HepG2 (cell line): ENCODE measurements around the gene FAM89B. TPM values are rescaled to one million over a fixed set of nuclear protein-coding genes. Genes with fewer than 3 reads are reported as not detected.

Experiments used
- ATAC-seq: fragments of 200-7000 bp; cut with Tn5 transposase; 3 replicates; pipeline ENCODE4 v1.9.1; 2020; ENCODE audit warnings: mild to moderate bottlenecking, moderate library complexity
- Bru-seq: library from RNA; stranded (reverse); fragments of 400-500 nt; gene quantifications from one replicate; lab custom pipeline; 2021; lab: Mats Ljungman, UMichigan
- BruChase-seq, 2 experiments: library from RNA; stranded (reverse); fragments of 400-500 nt; gene quantifications; one replicate each; lab custom pipeline; 2021; lab: Mats Ljungman, UMichigan
- BruUV-seq: library from RNA; stranded (reverse); fragments of 400-500 nt; replicated peaks from 2 replicates; lab custom pipeline; 2021; lab: Mats Ljungman, UMichigan
- CTCF ChIA-PET: fragments of 300-600 bp; formaldehyde crosslinking; extraction: SDS; loops from one replicate; lab custom pipeline; 2021; ENCODE audit warnings: low total read pairs, inconsistent platforms, low intra/inter-chr PET ratio; lab: Yijun Ruan, JAX
- POLR2A ChIA-PET: fragments of 350-600 bp; sonication (Branson Sonifier 250); formaldehyde crosslinking; loops from one replicate; lab custom pipeline; 2020; ENCODE audit warnings: antibody characterized with exemption, inconsistent platforms; lab: Yijun Ruan, JAX
- DNase-seq: peaks from one replicate; pipeline ENCODE4 v3.0.0-alpha.2; 2015; ENCODE audit warnings: low spot score
- FAIRE-seq: peaks from 3 replicates; lab custom pipeline; 2011; peaks lifted over from hg19 to GRCh38; lab: Jason Lieb, UNC
- H2AFZ ChIP-seq: one replicate; pipeline ENCODE4 v1.6.1; 2011; ENCODE audit warnings: low read length, inconsistent platforms
- H3K27ac ChIP-seq: fragments of 300-600 bp; 3 replicates; pipeline ENCODE4 v1.8.0; 2011; ENCODE audit warnings: mixed run types, mild to moderate bottlenecking, mixed read lengths, low read length, inconsistent platforms; ENCODE audit not compliant: insufficient read depth; ENCODE audit errors: extremely low read length
- H3K27me3 ChIP-seq, 2 experiments: fragments of 200-600 bp in 1 of 2; 2 replicates in 1 of 2; 3 replicates in 1 of 2; pipeline versions ENCODE4 v1.6.0 to v1.8.0; 2011; ENCODE audit warnings: low read length in 2 of 2, mild to moderate bottlenecking in 2 of 2, moderate library complexity in 2 of 2, inconsistent platforms in 1 of 2; ENCODE audit not compliant: insufficient read depth in 2 of 2, control insufficient read depth in 1 of 2
- H3K36me3 ChIP-seq, 2 experiments: fragments of 200-600 bp in 1 of 2; replicated peaks in 1 of 2; 2 replicates in 1 of 2; 3 replicates in 1 of 2; pipeline versions ENCODE4 v1.5.1 to v1.8.0; 2011; ENCODE audit warnings: low read length in 2 of 2, inconsistent platforms in 1 of 2; ENCODE audit not compliant: insufficient read depth in 2 of 2, control insufficient read depth in 1 of 2
- H3K4me1 ChIP-seq: 2 replicates; pipeline ENCODE4 v1.5.1; 2012; ENCODE audit warnings: low read length, inconsistent platforms; ENCODE audit not compliant: insufficient read depth
- H3K4me2 ChIP-seq: 2 replicates; pipeline ENCODE4 v1.6.0; 2011; ENCODE audit warnings: low read depth, low read length, inconsistent platforms
- H3K4me3 ChIP-seq, 3 experiments: fragments of 200-600 bp in 1 of 3; sonication (generic), shearing (Covaris generic) in 1 of 3; replicated peaks in 1 of 3; 2 replicates each; pipeline ENCODE4 v1.5.1; 2011 to 2016; ENCODE audit warnings: low read length in 3 of 3, inconsistent platforms in 2 of 3, low read depth in 2 of 3, mild to moderate bottlenecking in 2 of 3, control low read depth in 1 of 3, mixed read lengths in 1 of 3; ENCODE audit not compliant: insufficient read depth in 1 of 3
- H3K79me2 ChIP-seq: one replicate; pipeline ENCODE4 v1.6.1; 2011; ENCODE audit warnings: low read length, inconsistent platforms; ENCODE audit not compliant: insufficient read depth
- H3K9ac ChIP-seq: 2 replicates; pipeline ENCODE4 v1.6.0; 2011; ENCODE audit warnings: mild to moderate bottlenecking, low read depth, low read length, inconsistent platforms; ENCODE audit not compliant: insufficient read depth
- H3K9me3 ChIP-seq: 2 replicates; pipeline ENCODE4 v1.5.1; 2012; ENCODE audit warnings: mild to moderate bottlenecking, low read length
- H4K20me1 ChIP-seq: 2 replicates; pipeline ENCODE4 v1.6.0; 2011; ENCODE audit warnings: inconsistent platforms, mild to moderate bottlenecking, low read length, moderate library complexity; ENCODE audit not compliant: insufficient read depth
- HNRNPLL ChIP-seq: fragments of 200-400 bp; formaldehyde crosslinking; IDR thresholded peaks from 2 replicates; pipeline ENCODE4 v1.6.1; 2017; ENCODE audit warnings: mild to moderate bottlenecking, low read depth, low read length; ENCODE audit not compliant: poor library complexity, severe bottlenecking
- MEIS2 ChIP-seq: sonication (generic); formaldehyde crosslinking; IDR thresholded peaks from 2 replicates; pipeline ENCODE4 v1.9.0; 2021; ENCODE audit warnings: mild to moderate bottlenecking, missing genetic modification reagents
- RBFOX2 ChIP-seq: fragments of 200-400 bp; formaldehyde crosslinking; IDR thresholded peaks from 2 replicates; pipeline ENCODE4 v1.6.1; 2017; ENCODE audit warnings: low read depth, mild to moderate bottlenecking, low read length
- ZFX ChIP-seq: sonication (generic); formaldehyde crosslinking; IDR thresholded peaks from 2 replicates; pipeline ENCODE4 v1.4.0; 2020; ENCODE audit warnings: mild to moderate bottlenecking, low read depth, missing genetic modification reagents, moderate library complexity
- ZFY ChIP-seq: sonication (generic); formaldehyde crosslinking; IDR thresholded peaks from 2 replicates; pipeline ENCODE4 v1.4.0; 2020; ENCODE audit warnings: missing genetic modification reagents
- ZNF326 ChIP-seq: sonication (generic); formaldehyde crosslinking; IDR thresholded peaks from 2 replicates; pipeline ENCODE4 v1.4.0; 2020; ENCODE audit warnings: missing genetic modification reagents, borderline replicate concordance
- WGBS: methylation state at CpG from one replicate; pipeline ENCODE4 v1.1.6; 2017; ENCODE audit warnings: low lambda C conversion rate; 5-methylcytosine and 5-hydroxymethylcytosine counted together
- in situ Hi-C: cut with HindIII; loops from 2 replicates; pipeline ENCODE4 v1.10.0; 2017; ENCODE audit warnings: low pct_unique_long_range_greater_than_20kb; ENCODE audit not compliant: extremely low pct_ligation_motif_present
- intact Hi-C: fragments of 100-400 bp; cut with micrococcal nuclease; formaldehyde crosslinking; loops from one replicate; pipeline ENCODE4 v1.10.0; 2022; ENCODE audit not compliant: unreplicated experiment
- long read RNA-seq, 2 experiments: library from RNA in 1 of 2; library from polyadenylated mRNA in 1 of 2; stranded (forward) in 1 of 2; unstranded in 1 of 2; transcript quantifications; one replicate each; pipeline ENCODE4 v2.0.0, GENCODE V29; 2019 to 2022
- polyA minus RNA-seq, 3 experiments: library from RNA; depleted of rRNA, polyadenylated mRNA; stranded (reverse); fragments of >200 nt; gene quantifications; 2 replicates each; pipeline ENCODE4 v1.2.3, GENCODE V29; 2011; ENCODE audit warnings: low replicate concordance in 1 of 3
- polyA plus RNA-seq, 8 experiments: library from polyadenylated mRNA; depleted of rRNA in 3 of 8; stranded (reverse) in 7 of 8; unstranded in 1 of 8; fragments of >200 nt; fragmentation: Illumina TruSeq in 4 of 8; extraction: Trizol in 4 of 8; gene quantifications; 2 replicates each; pipeline versions ENCODE4 v1.2.1 to v1.2.3, GENCODE V29; 2011 to 2016; ENCODE audit warnings: low read depth in 4 of 8, missing spikeins in 1 of 8, mixed read lengths in 1 of 8; ENCODE audit not compliant: insufficient read depth in 1 of 8
- total RNA-seq, 5 experiments: library from RNA; depleted of rRNA; stranded (reverse); fragments of >200 nt; fragmentation: Illumina TruSeq; extraction: Trizol; gene quantifications; 2 replicates each; pipeline ENCODE4 v1.2.3, GENCODE V29; 2016; ENCODE audit warnings: low read depth in 1 of 5

The FAM89B gene
- total RNA-seq (2016; rRNA removed; fragmentation: Illumina TruSeq; extraction: Trizol) (3.6 and 5.7 TPM in 2 replicates), polyA plus RNA-seq (2011; rRNA removed) (8.0 and 11.5 TPM in 2 replicates), polyA minus RNA-seq (2011; rRNA and poly(A)+ RNA removed; ENCODE audit: low replicate concordance) (11.8 and 23.8 TPM in 2 replicates), Bru-seq, nascent RNA (percentile 57 among the genes with signal in this experiment), BruChase-seq, experiment 1, labeled RNA remaining after a 6-hour chase (percentile 75 among the genes with signal in this experiment), BruChase-seq, experiment 2, labeled RNA remaining after a 2-hour chase (percentile 63 among the genes with signal in this experiment)
- 7.8 and 8.7 TPM in 2 replicates for total RNA-seq (2016; cell fraction: cytosol; rRNA removed; fragmentation: Illumina TruSeq; extraction: Trizol; ENCODE audit: low read depth)
- 4.0 and 5.2 TPM in 2 replicates for total RNA-seq (2016; cell fraction: insoluble cytoplasmic fraction; rRNA removed; fragmentation: Illumina TruSeq; extraction: Trizol)
- total RNA-seq (2016; cell fraction: membrane; rRNA removed; fragmentation: Illumina TruSeq; extraction: Trizol), result 8.0 and 9.6 TPM in 2 replicates
- 2.9 and 4.0 TPM in 2 replicates for total RNA-seq (2016; cell fraction: nucleus; rRNA removed; fragmentation: Illumina TruSeq; extraction: Trizol)
- 5.8 and 9.6 TPM in 2 replicates for polyA plus RNA-seq (2011; cell fraction: cytosol; rRNA removed)
- polyA plus RNA-seq (2011; cell fraction: nucleus; rRNA removed), result 29.0 and 34.8 TPM in 2 replicates
- 3.6 and 5.3 TPM in 2 replicates for polyA plus RNA-seq (2012)
- 19.5 and 20.4 TPM in 2 replicates for polyA plus RNA-seq (2016; cell fraction: cytosol; fragmentation: Illumina TruSeq; extraction: Trizol; ENCODE audit: low read depth)
- polyA plus RNA-seq (2016; cell fraction: insoluble cytoplasmic fraction; fragmentation: Illumina TruSeq; extraction: Trizol; ENCODE audit: low read depth), result 7.9 and 9.1 TPM in 2 replicates
- polyA plus RNA-seq (2016; cell fraction: membrane; fragmentation: Illumina TruSeq; extraction: Trizol; ENCODE audit: low read depth), result 15.3 and 15.7 TPM in 2 replicates
- polyA plus RNA-seq (2016; cell fraction: nucleus; fragmentation: Illumina TruSeq; extraction: Trizol; ENCODE audit: insufficient read depth, low read depth), result 11.6 and 13.0 TPM in 2 replicates
- 1.9 and 4.2 TPM in 2 replicates for polyA minus RNA-seq (2011; cell fraction: cytosol; rRNA and poly(A)+ RNA removed)
- 4.5 and 5.1 TPM in 2 replicates for polyA minus RNA-seq (2011; cell fraction: nucleus; rRNA and poly(A)+ RNA removed)
- long read RNA-seq, experiment 1, partial matches to known transcripts, result 0 of 2 reads
- long read RNA-seq, experiment 1, other reads (novel, unspliced or antisense), result 1 of 2 reads
- long read RNA-seq, experiment 2, transcript FAM89B-202 (2 exons, 1,337 nt), result minor isoform, 9 of 33 reads
- long read RNA-seq, experiment 2, transcript FAM89B-203 (2 exons, 1,263 nt), result major isoform, 17 of 33 reads
- long read RNA-seq, experiment 2, partial matches to known transcripts, result 0 of 33 reads
- long read RNA-seq, experiment 2, other reads (novel, unspliced or antisense), result 3 of 33 reads

- FAIRE-seq, result no peak
Observed at GRCh38 chr11:65572356-65573051, at the start of gene FAM89B. Gene FAM89B (plus strand): TSS chr11:65572538. CDS start chr11:65572670, 132 bp downstream.

More at GRCh38 chr11:65572356-65573051, at the start of gene FAM89B:
- H2AFZ ChIP-seq, result no peak within 1 kb of the TSS
- peak; percentile 17 for TF ChIP-seq HNRNPLL
- no peak for TF ChIP-seq ZNF326
- peak; percentile 48; the same call in 1 of the 2 replicates for TF ChIP-seq RBFOX2
- TF ChIP-seq ZFX (CRISPR knock-in tag), result peak; percentile 6; the same call in 1 of the 2 replicates
- TF ChIP-seq ZFY, result peak; percentile 29; the same call in 1 of the 2 replicates
- no peak for TF ChIP-seq MEIS2 (CRISPR knock-in tag)
- ChIA-PET CTCF (interaction anchor here (1.3 kb wide), 1 partner anchor 32 kb away, joined by 7 read pairs; no protein-coding TSS in a partner anchor), POLR2A (interaction anchor here (0.6 to 1.8 kb wide), 2 partner anchors 12 to 32 kb away, joined by 3 to 8 read pairs; no protein-coding TSS in a partner anchor)
- 84% methylated on average over 69 of the region's 86 CpGs for WGBS
- BruUV-seq, result no TSS peak
- H3K4me2 ChIP-seq, result peak within 1 kb of the TSS; percentile 92
- peaks cover 3 to 5% of the 10 kb centered on the region in 2 experiments; a peak in 2 of 5 replicates for H3K36me3 ChIP-seq
- DNase-seq, result no peak
- peaks cover 23% of the 10 kb centered on the region for H3K79me2 ChIP-seq
- H3K27me3 ChIP-seq, result no peaks in the 10 kb centered on the region; a peak in 1 of 5 replicates
- no peak for ATAC-seq
- no peak within 1 kb of the TSS for H3K27ac ChIP-seq
- peak within 1 kb of the TSS; percentile 88 for H3K9ac ChIP-seq
- no peaks in the 10 kb centered on the region for H3K9me3 ChIP-seq
- in situ Hi-C loops (no loop called here), intact Hi-C loops (no loop called here)
- H3K4me3 ChIP-seq, result peak within 1 kb of the TSS; percentile 85 to 99 (median 95); a peak in 5 of 6 replicates
- no peaks in the 10 kb centered on the region; the same call in 1 of the 2 replicates for H4K20me1 ChIP-seq
- H3K4me1 ChIP-seq, result peaks cover 59% of the 10 kb centered on the region
